ENCODE data around the gene AXIN2.

Gene AXIN2

GRCh38 chr17:65498816-65499215 lies 62.6 kb downstream of the AXIN2 start:
- H2AFZ ChIP-seq (ENCODE audit: low read length), result no peak overlapping the region
- no peak overlapping the region for H3K9ac ChIP-seq (ENCODE audit: low read depth, low read length, poor library complexity, severe bottlenecking)
- no peak overlapping the region for H3K4me2 ChIP-seq (ENCODE audit: low read depth, low read length, poor library complexity, severe bottlenecking)
- no peaks in the 10 kb centered on the region for H3F3A ChIP-seq (ENCODE audit: low read depth)
- H3K36me3 ChIP-seq (ENCODE audit: insufficient read depth, low read length), result no peaks in the 10 kb centered on the region
- no peaks in the 10 kb centered on the region for H3K9me2 ChIP-seq (replicated peaks; ENCODE audit: low read depth, low read length)
- peaks cover 5% of the 10 kb centered on the region for H3K4me1 ChIP-seq (ENCODE audit: insufficient read depth, low read length, poor library complexity, severe bottlenecking)
- no peaks in the 10 kb centered on the region for H4K20me1 ChIP-seq (ENCODE audit: insufficient read depth, low read length, poor library complexity, severe bottlenecking)
- no peaks in the 10 kb centered on the region for H3K79me2 ChIP-seq (ENCODE audit: insufficient read depth, low read length)
- no peak for TF ChIP-seq EZH2phosphoT487 (IDR thresholded peaks at IDR 0.05; ENCODE audit: borderline replicate concordance)
- TF ChIP-seq CTCF (conservative IDR thresholded peaks at IDR 0.05; ENCODE audit: low read length), result no peak
- no peak overlapping the region for H3K4me3 ChIP-seq (ENCODE audit: low read length, poor library complexity, severe bottlenecking)
- H3K9me3 ChIP-seq (ENCODE audit: insufficient read depth, low read depth, low read length), result no peaks in the 10 kb centered on the region
- H3K27me3 ChIP-seq (ENCODE audit: insufficient read depth, low read length, poor library complexity, severe bottlenecking), result no peaks in the 10 kb centered on the region

GRCh38 chr17:65496801-65497200 lies 64.6 kb downstream of the AXIN2 start:
- Histone ChIP-seq H3K36me3 (ENCODE audit: insufficient read depth, low read length) (no peaks in the 10 kb centered on the region), H3K9ac (ENCODE audit: low read depth, low read length, poor library complexity, severe bottlenecking) (no peak overlapping the region), H3K4me3 (ENCODE audit: low read length, poor library complexity, severe bottlenecking) (no peak overlapping the region), H3F3A (ENCODE audit: low read depth) (no peaks in the 10 kb centered on the region), H3K4me2 (ENCODE audit: low read depth, low read length, poor library complexity, severe bottlenecking) (no peak overlapping the region), H3K4me1 (ENCODE audit: insufficient read depth, low read length, poor library complexity, severe bottlenecking) (peaks cover 5% of the 10 kb centered on the region), H3K9me2 (replicated peaks; ENCODE audit: low read depth, low read length) (no peaks in the 10 kb centered on the region), H2AFZ (ENCODE audit: low read length) (no peak overlapping the region), H3K79me2 (ENCODE audit: insufficient read depth, low read length) (no peaks in the 10 kb centered on the region), H4K20me1 (ENCODE audit: insufficient read depth, low read length, poor library complexity, severe bottlenecking) (no peaks in the 10 kb centered on the region), H3K9me3 (ENCODE audit: insufficient read depth, low read depth, low read length) (no peaks in the 10 kb centered on the region), H3K27me3 (ENCODE audit: insufficient read depth, low read length, poor library complexity, severe bottlenecking) (no peaks in the 10 kb centered on the region)
- TF ChIP-seq EZH2phosphoT487 (IDR thresholded peaks at IDR 0.05; ENCODE audit: borderline replicate concordance) (no peak), CTCF (conservative IDR thresholded peaks at IDR 0.05; ENCODE audit: low read length) (no peak)

- no peaks in the 10 kb centered on the region for H3K9me2 ChIP-seq (replicated peaks; ENCODE audit: low read depth, low read length)
- H3K4me3 ChIP-seq (ENCODE audit: low read length, poor library complexity, severe bottlenecking), result no peak overlapping the region
- H3F3A ChIP-seq (ENCODE audit: low read depth), result no peaks in the 10 kb centered on the region
- no peak overlapping the region for H3K9ac ChIP-seq (ENCODE audit: low read depth, low read length, poor library complexity, severe bottlenecking)
- H3K4me2 ChIP-seq (ENCODE audit: low read depth, low read length, poor library complexity, severe bottlenecking), result peak overlapping the region; percentile 62
- H3K4me1 ChIP-seq (ENCODE audit: insufficient read depth, low read length, poor library complexity, severe bottlenecking), result peaks cover 5% of the 10 kb centered on the region
- H3K36me3 ChIP-seq (ENCODE audit: insufficient read depth, low read length), result no peaks in the 10 kb centered on the region
- no peaks in the 10 kb centered on the region for H3K9me3 ChIP-seq (ENCODE audit: insufficient read depth, low read depth, low read length)
- TF ChIP-seq EZH2phosphoT487 (IDR thresholded peaks at IDR 0.05; ENCODE audit: borderline replicate concordance) (no peak), CTCF (conservative IDR thresholded peaks at IDR 0.05; ENCODE audit: low read length) (no peak)
- no peaks in the 10 kb centered on the region for H4K20me1 ChIP-seq (ENCODE audit: insufficient read depth, low read length, poor library complexity, severe bottlenecking)
- peak overlapping the region; percentile 61; the same call in 1 of the 2 replicates for H2AFZ ChIP-seq (ENCODE audit: low read length)
- no peaks in the 10 kb centered on the region for H3K79me2 ChIP-seq (ENCODE audit: insufficient read depth, low read length)
- H3K27me3 ChIP-seq (ENCODE audit: insufficient read depth, low read length, poor library complexity, severe bottlenecking), result no peaks in the 10 kb centered on the region
Measured at GRCh38 chr17:65495122-65496055, 66.1 kb downstream of the AXIN2 start.
